ENCODE results near the gene MAD1L1.

MAD1L1 gene

GRCh38 chr7:2156756-2157472 is 75.8 kb downstream of the MAD1L1 start:
- no peak for DNase-seq (ENCODE audit: low read depth)

- no peak for DNase-seq (ENCODE audit: low read depth)
Observed at GRCh38 chr7:2154831-2155230, 77.9 kb downstream of the MAD1L1 start.

GRCh38 chr7:2154121-2154520 is 78.6 kb downstream of the MAD1L1 start:
- DNase-seq (ENCODE audit: low read depth): no peak

GRCh38 chr7:2152646-2153045 is 80.1 kb downstream of the MAD1L1 start:
- no peak for DNase-seq (ENCODE audit: low read depth)

GRCh38 chr7:2151801-2152612 is 80.7 kb downstream of the MAD1L1 start:
- no peak for DNase-seq (ENCODE audit: low read depth)

GRCh38 chr7:2151237-2151636 is 81.5 kb downstream of the MAD1L1 start:
- DNase-seq (ENCODE audit: low read depth): no peak

GRCh38 chr7:2150445-2150815 is 82.3 kb downstream of the MAD1L1 start:
- no peak for DNase-seq (ENCODE audit: low read depth)

GRCh38 chr7:2149672-2150444 is 82.9 kb downstream of the MAD1L1 start:
- DNase-seq (ENCODE audit: low read depth): no peak

- no peak for DNase-seq (ENCODE audit: low read depth)
Observed at GRCh38 chr7:2148814-2149213, 83.9 kb downstream of the MAD1L1 start.

- no peak for DNase-seq (ENCODE audit: low read depth)
Observed at GRCh38 chr7:2148189-2148588, 84.6 kb downstream of the MAD1L1 start.

GRCh38 chr7:2146676-2147472 is 85.9 kb downstream of the MAD1L1 start:
- DNase-seq (ENCODE audit: low read depth): no peak

GRCh38 chr7:2145835-2146580 is 86.7 kb downstream of the MAD1L1 start:
- no peak for DNase-seq (ENCODE audit: low read depth)

GRCh38 chr7:2144926-2145325 is 87.8 kb downstream of the MAD1L1 start:
- DNase-seq (ENCODE audit: low read depth): no peak

- no peak for DNase-seq (ENCODE audit: low read depth)
Observed at GRCh38 chr7:2143981-2144595, 88.7 kb downstream of the MAD1L1 start.

- DNase-seq (ENCODE audit: low read depth): no peak
Observed at GRCh38 chr7:2143450-2143849, 89.3 kb downstream of the MAD1L1 start.

- no peak for DNase-seq (ENCODE audit: low read depth)
Observed at GRCh38 chr7:2142386-2142785, 90.4 kb downstream of the MAD1L1 start.

- no peak for DNase-seq (ENCODE audit: low read depth)
Observed at GRCh38 chr7:2141651-2142050, 91.1 kb downstream of the MAD1L1 start.

GRCh38 chr7:2141021-2141410 is 91.7 kb downstream of the MAD1L1 start:
- no peak for DNase-seq (ENCODE audit: low read depth)

- no peak for DNase-seq (ENCODE audit: low read depth)
Observed at GRCh38 chr7:2140216-2141020, 92.3 kb downstream of the MAD1L1 start.
